Sciatic nerve (tissue), 2 donors: Measurements from ENCODE around the gene BST2. TPM values are rescaled to one million over a fixed set of nuclear protein-coding genes. Genes with fewer than 3 reads are reported as not detected.
"Not testable (repeated sequence)": the region's sequence is repeated elsewhere in the genome, so short reads cannot be mapped to it uniquely, and the experiment has no call there.

Experiments used
- ATAC-seq: fragments of 200-7000 bp; cut with Tn5 transposase; one replicate; pipeline ENCODE4 v1.9.1; 2020; ENCODE audit warnings: mild to moderate bottlenecking, moderate library complexity
- DNase-seq: peaks from one replicate; pipeline ENCODE4 v3.0.0-alpha.2; 2020; ENCODE audit warnings: low spot score
- intact Hi-C: fragments of 100-400 bp; cut with DNase I; formaldehyde crosslinking; loops from one replicate; pipeline ENCODE4 v1.14.2; 2022
- total RNA-seq: library from RNA; stranded (reverse); fragmentation: NEBNext Ultra II Directional; extraction: Animal tissue kit (Norgen Biotek cat#: 25700); gene quantifications from one replicate; pipeline ENCODE4 v1.2.1, GENCODE V29; 2021
- donor health status: DM: no; HTN: no; CAD: no.
- donor health status: DM: no; HTN: no; CAD: no.

Gene BST2
- total RNA-seq, 1 donor from 2014 or later, result 80.0 TPM

GRCh38 chr19:17391371-17392151 is 13.9 kb downstream of the BST2 start:
- ATAC-seq, result peak; percentile 5
- DNase-seq, result no peak
- intact Hi-C loops, result no loop called here

GRCh38 chr19:17390665-17391370 is 14.6 kb downstream of the BST2 start:
- intact Hi-C loops, result no loop called here
- ATAC-seq, result peak; percentile 96
- peak; percentile 92 for DNase-seq

GRCh38 chr19:17389957-17390664 is 15.3 kb downstream of the BST2 start:
- ATAC-seq, result peak; percentile 3
- intact Hi-C loops, result loop anchor here (10.0 kb wide), 1 partner anchor 95 kb away; no protein-coding TSS in a partner anchor
- no peak for DNase-seq

DNA sequence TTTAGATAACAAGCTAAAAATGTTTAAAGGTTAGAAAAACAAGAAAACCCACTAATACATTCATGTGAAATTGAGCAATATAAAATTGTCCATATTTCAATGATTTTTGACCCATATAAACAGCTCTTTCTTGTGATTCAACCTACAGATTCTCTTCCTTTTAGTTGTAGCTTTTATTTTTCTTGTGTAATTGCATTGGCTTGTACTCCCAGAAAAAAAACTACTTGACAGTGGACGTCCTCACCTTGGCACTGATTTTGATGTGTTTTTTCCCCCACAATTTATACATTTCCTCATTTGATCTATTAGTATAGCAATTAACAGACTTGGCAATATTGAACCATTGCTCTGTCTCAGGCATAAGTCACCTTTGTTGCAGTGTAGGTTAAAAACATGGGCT is 16.1 kb downstream of the BST2 start:
- no peak for ATAC-seq
- DNase-seq, result no peak
- intact Hi-C loops, result loop anchor here (10.0 kb wide), 1 partner anchor 94 kb away; no protein-coding TSS in a partner anchor

DNA sequence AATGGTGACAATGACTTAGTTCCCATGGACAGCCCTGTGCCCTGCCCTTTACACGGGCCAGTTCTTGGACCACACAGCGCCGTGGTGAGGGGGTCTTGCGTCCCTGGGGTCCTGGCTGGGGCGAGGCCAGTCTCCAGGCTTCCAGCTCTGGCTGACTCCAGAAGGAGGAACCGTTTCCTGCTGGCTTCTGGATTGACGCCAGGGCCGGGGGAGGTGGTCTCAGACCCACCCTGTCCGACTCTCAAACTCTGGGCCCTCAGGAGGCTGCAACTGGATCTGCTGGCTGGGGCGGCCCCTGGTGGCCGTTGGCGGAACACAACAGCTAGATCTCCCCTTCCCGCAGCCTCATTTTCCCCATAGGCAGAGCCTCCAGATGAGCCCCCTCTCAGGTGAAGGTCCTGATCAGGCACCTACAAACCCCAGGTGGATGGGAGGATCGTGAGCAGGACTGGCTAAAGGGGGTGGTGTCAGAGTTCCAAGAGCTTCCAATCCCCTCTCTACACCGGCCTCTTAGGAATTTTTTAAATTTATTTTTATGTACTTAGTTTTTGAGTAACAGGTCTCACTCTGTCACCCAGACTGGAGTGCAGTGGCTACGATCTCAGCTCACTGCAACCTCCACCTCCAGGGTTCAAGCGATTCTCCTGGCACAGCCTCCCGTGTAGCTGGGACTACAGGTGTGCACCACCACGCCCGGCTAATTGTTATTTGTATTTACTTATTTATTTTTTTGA is 19.4 kb downstream of the BST2 start:
- DNase-seq, result peak; percentile 74
- intact Hi-C loops, result loop anchor here (10.0 kb wide), 1 partner anchor 91 kb away; no protein-coding TSS in a partner anchor
- ATAC-seq, result peak; percentile 60

- ATAC-seq, result no peak
- intact Hi-C loops, result loop anchor here (5.0 to 10.0 kb wide), 2 partner anchors 33 to 86 kb away; no protein-coding TSS in a partner anchor
- DNase-seq, result no peak
Observed at GRCh38 chr19:17380426-17381138, 24.8 kb downstream of the BST2 start.

DNA sequence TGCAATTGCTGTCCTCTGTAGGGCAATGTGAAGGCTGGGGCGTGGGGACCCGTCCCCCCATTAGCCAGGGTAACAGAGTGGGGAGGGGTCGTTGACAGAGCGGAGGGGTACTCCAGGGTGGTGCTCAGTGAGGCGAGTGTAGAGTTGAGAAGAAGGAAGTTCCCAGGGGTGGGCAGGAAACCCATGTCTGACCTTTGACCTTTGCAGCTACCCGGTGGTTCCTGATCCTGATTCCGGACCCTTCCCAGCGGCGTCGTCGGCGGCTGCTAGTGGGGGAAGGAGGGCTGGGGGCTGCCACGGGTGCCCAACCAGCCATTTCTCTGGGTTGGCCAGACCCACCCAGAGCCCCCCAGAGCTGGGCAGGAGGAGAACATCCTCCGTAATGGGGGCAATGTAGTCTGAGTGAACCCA is 26.2 kb downstream of the BST2 start:
- no peak for DNase-seq
- no peak for ATAC-seq
- intact Hi-C loops, result no loop called here

DNA sequence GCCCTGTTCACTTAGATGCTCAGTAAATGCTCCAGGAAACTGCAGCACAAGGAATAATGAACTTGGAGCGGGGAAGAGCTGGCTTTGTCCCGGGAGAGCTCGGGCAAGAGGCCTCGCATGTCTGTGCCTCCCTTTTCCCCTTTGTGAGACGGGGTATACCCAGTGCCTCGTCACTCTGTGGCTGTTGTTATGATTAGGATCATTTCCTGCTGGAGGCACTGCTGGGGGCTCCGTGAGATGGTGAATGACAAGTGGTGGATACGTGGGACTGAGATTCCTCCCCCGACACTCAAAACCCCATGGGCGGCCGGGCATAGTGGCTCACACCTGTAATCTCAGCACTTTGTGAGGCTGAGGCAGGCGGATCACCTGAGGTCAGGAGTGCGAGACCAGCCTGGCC is 27.2 kb downstream of the BST2 start:
- intact Hi-C loops, result no loop called here
- DNase-seq (no peak), ATAC-seq (no peak)

GRCh38 chr19:17376935-17377600 is 28.4 kb downstream of the BST2 start, which contains the start of gene PLVAP:
TSS of gene PLVAP (minus strand) at chr19:17377342. CDS start at chr19:17377288, 54 bp downstream.
- ATAC-seq (peak; percentile 28), DNase-seq (no peak)
- intact Hi-C loops, result no loop called here

DNA sequence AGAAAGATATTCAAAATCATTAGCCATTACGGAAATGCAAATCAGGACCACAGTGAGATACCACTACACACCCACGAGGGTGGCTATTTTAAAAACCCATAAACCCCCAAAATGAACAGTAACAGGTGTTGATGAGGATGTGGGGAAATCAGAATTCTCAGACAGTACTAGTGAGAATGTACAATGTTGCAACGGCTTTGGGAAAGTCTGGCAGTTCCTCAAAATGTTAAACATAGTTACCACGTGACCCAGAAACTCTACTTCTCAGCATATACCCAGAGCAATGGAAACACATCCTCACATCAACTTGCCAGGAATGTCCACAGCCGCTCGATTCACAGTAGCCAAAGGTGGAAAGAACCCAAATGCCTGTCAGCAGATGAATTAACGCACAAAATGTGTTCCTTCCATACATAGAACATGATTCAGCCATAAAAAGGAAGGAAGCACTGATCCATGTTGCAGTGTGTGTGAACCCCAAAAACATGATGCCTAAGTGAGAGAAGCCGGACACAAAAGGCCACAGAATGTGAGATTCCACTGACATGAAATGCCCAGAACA is 35.3 kb downstream of the BST2 start:
- DNase-seq (no peak), ATAC-seq (peak; percentile 62)
- intact Hi-C loops, result no loop called here

GRCh38 chr19:17365361-17365760 is 40.1 kb downstream of the BST2 start:
- ATAC-seq (no peak), DNase-seq (no peak)
- intact Hi-C loops, result no loop called here

GRCh38 chr19:17363852-17364605 is 41.4 kb downstream of the BST2 start:
- ATAC-seq, intact Hi-C loops, DNase-seq: not testable (repeated sequence)

- intact Hi-C loops, result no loop called here
- DNase-seq, result no peak
- no peak for ATAC-seq
Observed at GRCh38 chr19:17359905-17360800, 45.3 kb downstream of the BST2 start.

- ATAC-seq (peak; percentile 32), DNase-seq (no peak)
- intact Hi-C loops, result no loop called here
Observed at GRCh38 chr19:17358395-17358794, 47.0 kb downstream of the BST2 start.

- intact Hi-C loops, result no loop called here
- no peak for ATAC-seq
- no peak for DNase-seq
Observed at GRCh38 chr19:17357724-17358123, 47.7 kb downstream of the BST2 start.
